Prostate gland (tissue), 2 donors: ENCODE measurements around the gene IDNK. TPM values are rescaled to one million over a fixed set of nuclear protein-coding genes. Genes with fewer than 3 reads are reported as not detected.

ENCODE experiments used
- DNase-seq: peaks from one replicate; pipeline ENCODE4 v3.0.0-alpha.2; 2019; ENCODE audit warnings: low spot score
- H3K27ac ChIP-seq, 2 donors: fragments of 200-600 bp; sonication (generic); 2 replicates each; pipeline ENCODE4 v1.5.1; 2017 to 2019
- H3K27me3 ChIP-seq: fragments of 200-600 bp; sonication (generic); replicated peaks from 2 replicates; pipeline ENCODE4 v1.5.1; 2019; ENCODE audit not compliant: insufficient read depth
- H3K36me3 ChIP-seq, 2 donors: fragments of 200-600 bp; sonication (generic); 1 replicate in 1 of 2; 2 replicates in 1 of 2; pipeline versions ENCODE4 v1.5.1 to v1.8.1; 2017 to 2019
- H3K4me1 ChIP-seq: fragments of 200-600 bp; sonication (generic); replicated peaks from 2 replicates; pipeline ENCODE4 v1.5.1; 2019
- H3K4me3 ChIP-seq, 2 donors: fragments of 200-600 bp; sonication (generic); 2 replicates each; pipeline ENCODE4 v1.5.1; 2017 to 2019
- H3K9me3 ChIP-seq: fragments of 200-600 bp; sonication (generic); 2 replicates; pipeline ENCODE4 v1.5.1; 2017
- POLR2A ChIP-seq: fragments of 450-650 bp; IDR thresholded peaks from one replicate; pipeline ENCODE4 v1.6.1; 2016; ENCODE audit warnings: antibody characterized with exemption, mild to moderate bottlenecking
- POLR2AphosphoS5 ChIP-seq: sonication (generic); formaldehyde crosslinking; IDR thresholded peaks from one replicate; pipeline ENCODE4 v1.6.1; 2017; ENCODE audit warnings: antibody characterized with exemption
- WGBS: methylation state at CpG from one replicate; pipeline ENCODE4 v1.1.5; 2018; 5-methylcytosine and 5-hydroxymethylcytosine counted together
- intact Hi-C: fragments of 100-400 bp; cut with DNase I; formaldehyde crosslinking; loops from one replicate; pipeline ENCODE4 v1.14.2; 2022
- total RNA-seq, 2 donors: library from RNA; depleted of rRNA; stranded (reverse); fragments of >200 nt; gene quantifications; one replicate each; pipeline ENCODE4 v1.1.0, GENCODE V29; 2016
- TF ChIP-seq, protein P1 (sequence below), 4 experiments: fragments of 200-600 bp in 2 of 4; fragments of 450-650 bp in 2 of 4; sonication (generic) in 2 of 4; IDR thresholded peaks; 1 replicate in 3 of 4; 2 replicates in 1 of 4; pipeline ENCODE4 v1.5.1; 2016 to 2019; ENCODE audit warnings: antibody characterized with exemption in 4 of 4, mild to moderate bottlenecking in 2 of 4, moderate library complexity in 2 of 4

The IDNK gene
- total RNA-seq, 2 donors from 2014 or later, result 8.4 to 11.1 TPM

DNA sequence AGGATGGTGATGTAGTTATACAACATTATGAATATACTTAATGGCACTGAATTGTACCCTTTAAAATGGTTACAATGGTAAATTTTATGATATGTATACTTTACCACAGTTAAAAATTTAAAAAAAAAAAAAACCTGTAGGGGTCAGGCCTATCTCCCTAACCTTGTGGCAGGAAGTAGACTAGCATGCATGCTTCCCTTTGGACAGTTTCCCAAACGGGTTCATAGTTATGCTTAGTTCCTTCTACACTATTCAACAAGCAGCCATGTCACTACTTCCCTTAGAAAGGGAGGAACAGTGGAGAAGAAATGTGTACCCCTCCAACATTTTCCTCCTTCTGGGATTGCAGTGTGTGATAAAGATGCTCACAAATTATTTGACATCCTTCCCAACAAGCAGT is 32.5 kb downstream of the IDNK start:
- Histone ChIP-seq H3K9me3 (no peaks in the 10 kb centered on the region), H3K27me3 (no peaks in the 10 kb centered on the region), H3K4me3 (no peak overlapping the region), H3K27ac (no peak overlapping the region), H3K4me1 (no peaks in the 10 kb centered on the region), H3K36me3 (no peaks in the 10 kb centered on the region)
- WGBS, result 69% methylated on average over 1 of the region's 1 CpG
- intact Hi-C loops, result no loop called here
- no peak for DNase-seq
- TF ChIP-seq, protein P1, sequence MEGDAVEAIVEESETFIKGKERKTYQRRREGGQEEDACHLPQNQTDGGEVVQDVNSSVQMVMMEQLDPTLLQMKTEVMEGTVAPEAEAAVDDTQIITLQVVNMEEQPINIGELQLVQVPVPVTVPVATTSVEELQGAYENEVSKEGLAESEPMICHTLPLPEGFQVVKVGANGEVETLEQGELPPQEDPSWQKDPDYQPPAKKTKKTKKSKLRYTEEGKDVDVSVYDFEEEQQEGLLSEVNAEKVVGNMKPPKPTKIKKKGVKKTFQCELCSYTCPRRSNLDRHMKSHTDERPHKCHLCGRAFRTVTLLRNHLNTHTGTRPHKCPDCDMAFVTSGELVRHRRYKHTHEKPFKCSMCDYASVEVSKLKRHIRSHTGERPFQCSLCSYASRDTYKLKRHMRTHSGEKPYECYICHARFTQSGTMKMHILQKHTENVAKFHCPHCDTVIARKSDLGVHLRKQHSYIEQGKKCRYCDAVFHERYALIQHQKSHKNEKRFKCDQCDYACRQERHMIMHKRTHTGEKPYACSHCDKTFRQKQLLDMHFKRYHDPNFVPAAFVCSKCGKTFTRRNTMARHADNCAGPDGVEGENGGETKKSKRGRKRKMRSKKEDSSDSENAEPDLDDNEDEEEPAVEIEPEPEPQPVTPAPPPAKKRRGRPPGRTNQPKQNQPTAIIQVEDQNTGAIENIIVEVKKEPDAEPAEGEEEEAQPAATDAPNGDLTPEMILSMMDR (IDR thresholded peaks at IDR 0.05), result no peak
- TF ChIP-seq POLR2A (no peak), POLR2AphosphoS5 (no peak)

DNA sequence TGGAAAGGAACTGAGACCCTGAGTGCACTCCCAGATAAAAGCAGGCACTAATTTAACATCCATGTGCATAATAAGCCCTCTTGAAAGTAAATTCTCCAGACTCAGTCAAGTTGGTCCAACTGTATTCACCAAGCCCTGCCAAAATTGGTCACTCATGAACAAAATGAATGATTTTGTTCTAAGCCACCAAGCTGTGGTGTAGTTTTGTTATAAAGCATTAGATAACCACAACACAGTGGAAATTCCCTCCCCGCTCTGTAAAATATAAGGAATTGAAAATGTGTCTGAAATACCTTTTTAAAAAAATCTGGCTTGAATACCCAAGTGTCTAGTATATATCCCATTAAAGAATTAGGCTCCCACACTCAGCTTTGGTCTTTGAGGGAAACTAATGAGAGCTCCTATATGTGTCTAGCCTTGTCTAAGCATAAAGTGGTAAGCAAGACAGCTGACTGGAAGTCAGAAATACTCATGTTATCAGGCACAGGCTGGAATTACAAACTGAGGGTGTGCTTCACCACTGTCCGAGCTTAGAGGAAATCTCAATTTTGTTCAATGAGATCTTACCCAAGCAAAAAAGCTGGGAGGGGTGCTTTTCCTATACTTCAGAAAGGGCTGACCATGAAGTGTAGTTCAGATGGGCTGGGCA is 33.2 kb downstream of the IDNK start:
- Histone ChIP-seq H3K4me1 (no peaks in the 10 kb centered on the region), H3K9me3 (no peaks in the 10 kb centered on the region), H3K36me3 (no peaks in the 10 kb centered on the region), H3K27ac (no peak overlapping the region), H3K4me3 (no peak overlapping the region), H3K27me3 (no peaks in the 10 kb centered on the region)
- intact Hi-C loops, result no loop called here
- no peak for DNase-seq
- TF ChIP-seq POLR2A, result no peak
- TF ChIP-seq, protein P1 (IDR thresholded peaks at IDR 0.05), result no peak
- TF ChIP-seq POLR2AphosphoS5, result no peak
- 95% methylated on average over 2 of the region's 2 CpGs for WGBS

DNA sequence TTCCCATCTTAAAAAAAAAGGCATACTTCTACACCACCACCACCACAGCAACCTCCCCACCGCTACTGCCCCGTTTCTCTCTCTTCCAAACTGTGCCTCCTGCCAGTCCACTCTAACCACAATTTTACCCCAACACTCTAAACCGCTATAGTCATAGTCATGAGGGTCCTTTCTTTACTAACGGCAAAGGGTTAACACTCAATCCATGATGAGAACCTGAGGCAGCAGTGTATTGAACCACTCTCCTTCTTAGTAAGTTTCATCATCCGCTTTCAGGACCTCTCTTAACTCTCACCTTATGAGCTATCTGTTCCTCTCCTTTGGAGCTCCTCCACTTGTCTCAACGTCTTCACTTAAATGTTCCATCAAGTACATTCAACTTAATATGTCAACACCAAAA is 34.0 kb downstream of the IDNK start:
- TF ChIP-seq POLR2A (no peak), POLR2AphosphoS5 (no peak)
- TF ChIP-seq, protein P1 (IDR thresholded peaks at IDR 0.05), result no peak
- no peak for DNase-seq

DNA sequence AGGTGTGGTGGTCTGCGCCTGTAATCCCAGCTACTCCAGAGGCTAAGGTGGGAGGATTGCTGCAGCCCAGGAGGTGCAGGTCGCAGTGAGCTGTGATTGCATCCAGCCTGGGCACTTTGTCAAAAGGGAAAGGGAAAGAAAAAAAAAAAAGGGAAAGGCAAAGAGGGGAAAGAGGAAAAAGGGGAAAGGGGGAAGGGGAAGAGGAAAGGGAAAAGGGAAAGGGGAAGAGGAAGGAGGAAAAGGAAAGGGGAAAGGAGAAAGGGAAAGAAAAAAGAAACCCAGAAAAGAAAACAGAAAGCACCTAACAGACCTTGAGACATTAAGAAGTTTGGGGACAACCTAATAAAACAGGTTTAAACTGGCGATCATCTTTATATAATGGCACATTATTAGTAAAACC is 40.0 kb downstream of the IDNK start:
- H3K4me3 ChIP-seq, result no peak overlapping the region
- intact Hi-C loops, result no loop called here
- H3K4me1 ChIP-seq, result no peaks in the 10 kb centered on the region
- no peaks in the 10 kb centered on the region for H3K9me3 ChIP-seq
- 83% methylated on average over 3 of the region's 3 CpGs for WGBS
- H3K27me3 ChIP-seq, result no peaks in the 10 kb centered on the region
- H3K36me3 ChIP-seq, result peaks cover 0 to 4% of the 10 kb centered on the region in 2 donors
- no peak overlapping the region for H3K27ac ChIP-seq
- DNase-seq, result no peak
- TF ChIP-seq POLR2AphosphoS5 (no peak), POLR2A (no peak)
- TF ChIP-seq, protein P1 (IDR thresholded peaks at IDR 0.05), result no peak

More for the DNA sequence above, 34.0 kb downstream of the IDNK start:
- H3K9me3 ChIP-seq, result no peaks in the 10 kb centered on the region
- H3K36me3 ChIP-seq, result no peaks in the 10 kb centered on the region
- no peaks in the 10 kb centered on the region for H3K27me3 ChIP-seq
- WGBS, result 88% methylated on average over 6 of the region's 6 CpGs
- H3K27ac ChIP-seq, result no peak overlapping the region
- H3K4me1 ChIP-seq, result no peaks in the 10 kb centered on the region
- intact Hi-C loops, result no loop called here
- H3K4me3 ChIP-seq, result no peak overlapping the region

DNA sequence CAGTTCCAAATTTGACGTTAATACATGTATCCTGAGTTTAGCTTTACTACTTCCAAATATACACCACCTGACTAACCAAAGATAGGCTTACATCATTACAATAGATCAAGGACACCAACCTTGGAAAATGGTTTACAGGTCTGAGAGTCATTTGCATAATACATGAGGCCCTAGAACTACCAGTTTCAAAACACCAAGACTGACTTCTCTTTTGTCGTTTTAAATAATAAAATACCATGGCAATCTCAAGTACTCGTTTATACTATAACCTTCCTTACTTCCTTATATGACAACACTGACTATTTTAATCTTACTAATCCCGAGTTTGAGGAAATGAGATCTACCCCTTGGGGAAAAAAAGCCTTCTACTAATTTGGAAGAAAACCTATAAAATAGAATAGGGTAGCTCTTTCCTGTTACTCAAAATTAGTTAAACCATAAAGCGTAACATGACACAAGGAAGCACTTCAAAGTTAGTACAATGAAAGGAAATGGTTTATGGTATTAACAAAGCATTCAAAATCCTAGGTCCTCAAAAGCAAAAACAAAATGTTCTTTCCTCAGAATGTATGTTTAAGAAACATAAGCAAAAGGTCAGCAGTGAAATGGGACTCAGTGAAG is 42.7 kb downstream of the IDNK start:
- no peaks in the 10 kb centered on the region for H3K4me1 ChIP-seq
- H3K36me3 ChIP-seq, result peaks cover 0 to 4% of the 10 kb centered on the region in 2 donors
- DNase-seq, result no peak
- no peaks in the 10 kb centered on the region for H3K9me3 ChIP-seq
- TF ChIP-seq, protein P1 (IDR thresholded peaks at IDR 0.05), result no peak
- TF ChIP-seq POLR2A, result no peak
- no peak overlapping the region for H3K4me3 ChIP-seq
- WGBS, result 52% methylated on average over 5 of the region's 5 CpGs
- intact Hi-C loops, result no loop called here
- H3K27me3 ChIP-seq, result no peaks in the 10 kb centered on the region
- H3K27ac ChIP-seq, result no peak overlapping the region
